ENCODE results near the gene SLC22A1. TPM values are rescaled to one million over a fixed set of nuclear protein-coding genes. Genes with fewer than 3 reads are reported as not detected.

SLC22A1 gene
- total RNA-seq, 1 experiment from 2014 or later, result 1.5 TPM

DNA sequence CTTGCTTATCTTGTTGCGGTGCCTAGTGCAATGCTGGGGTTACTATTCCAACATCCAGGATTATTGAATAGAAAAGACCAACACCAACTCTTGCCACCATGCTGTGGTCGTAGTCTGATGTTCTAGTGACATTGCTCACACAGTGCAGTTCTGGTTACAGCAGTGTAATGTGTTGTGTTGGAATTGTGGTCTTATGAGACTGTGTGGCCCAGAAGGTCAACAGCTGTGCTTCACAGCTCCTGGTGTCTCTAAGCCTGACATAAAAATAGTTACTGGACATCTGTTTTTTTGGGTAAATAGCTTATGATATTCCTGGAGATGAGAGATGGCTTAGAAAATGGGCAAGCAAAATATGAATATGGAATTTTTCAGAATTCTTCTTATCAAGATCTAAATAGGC, 79.4 kb downstream of the SLC22A1 start:
- ChIA-PET POLR2A (no interaction called here), CTCF (no interaction called here)
- TF ChIP-seq, protein P1, sequence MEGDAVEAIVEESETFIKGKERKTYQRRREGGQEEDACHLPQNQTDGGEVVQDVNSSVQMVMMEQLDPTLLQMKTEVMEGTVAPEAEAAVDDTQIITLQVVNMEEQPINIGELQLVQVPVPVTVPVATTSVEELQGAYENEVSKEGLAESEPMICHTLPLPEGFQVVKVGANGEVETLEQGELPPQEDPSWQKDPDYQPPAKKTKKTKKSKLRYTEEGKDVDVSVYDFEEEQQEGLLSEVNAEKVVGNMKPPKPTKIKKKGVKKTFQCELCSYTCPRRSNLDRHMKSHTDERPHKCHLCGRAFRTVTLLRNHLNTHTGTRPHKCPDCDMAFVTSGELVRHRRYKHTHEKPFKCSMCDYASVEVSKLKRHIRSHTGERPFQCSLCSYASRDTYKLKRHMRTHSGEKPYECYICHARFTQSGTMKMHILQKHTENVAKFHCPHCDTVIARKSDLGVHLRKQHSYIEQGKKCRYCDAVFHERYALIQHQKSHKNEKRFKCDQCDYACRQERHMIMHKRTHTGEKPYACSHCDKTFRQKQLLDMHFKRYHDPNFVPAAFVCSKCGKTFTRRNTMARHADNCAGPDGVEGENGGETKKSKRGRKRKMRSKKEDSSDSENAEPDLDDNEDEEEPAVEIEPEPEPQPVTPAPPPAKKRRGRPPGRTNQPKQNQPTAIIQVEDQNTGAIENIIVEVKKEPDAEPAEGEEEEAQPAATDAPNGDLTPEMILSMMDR (IDR thresholded peaks at IDR 0.05; ENCODE audit: insufficient read depth in 1 of 2, low read depth in 1 of 2, low read length in 1 of 2, severe bottlenecking in 1 of 2, unreplicated experiment in 1 of 2), result no peak
- Histone ChIP-seq H3K36me3 (ENCODE audit: control insufficient read depth, insufficient read depth, low read length) (no peaks in the 10 kb centered on the region), H3K27me3 (replicated peaks; ENCODE audit: control insufficient read depth, insufficient read depth, low read length) (no peaks in the 10 kb centered on the region), H3K9me3 (0 out of 2 replicates have a peak, but pooled peaks cover 3% of the 10 kb centered on the region), H3K4me1 (peaks cover 8% of the 10 kb centered on the region), H3K4me3 (ENCODE audit: low read depth, low read length) (no peak overlapping the region)
- H3K4me1 Mint-ChIP-seq (ENCODE audit: low read depth, unreplicated experiment), result peaks cover 26% of the 10 kb centered on the region
- H3K27ac Mint-ChIP-seq (ENCODE audit: unreplicated experiment), result no peak overlapping the region
- intact Hi-C loops (cut with micrococcal nuclease; ENCODE audit: unreplicated experiment), result no loop called here
- H3K27me3 Mint-ChIP-seq (ENCODE audit: insufficient read depth, unreplicated experiment), result no peaks in the 10 kb centered on the region
- peaks cover 16% of the 10 kb centered on the region for H3K9me3 Mint-ChIP-seq (ENCODE audit: unreplicated experiment)
- no peak overlapping the region for H3K4me3 Mint-ChIP-seq (ENCODE audit: unreplicated experiment)
- no peak for DNase-seq
- H3K36me3 Mint-ChIP-seq (ENCODE audit: insufficient read depth, unreplicated experiment), result no peaks in the 10 kb centered on the region
- BruUV-seq (replicated peaks), result no TSS peak

DNA sequence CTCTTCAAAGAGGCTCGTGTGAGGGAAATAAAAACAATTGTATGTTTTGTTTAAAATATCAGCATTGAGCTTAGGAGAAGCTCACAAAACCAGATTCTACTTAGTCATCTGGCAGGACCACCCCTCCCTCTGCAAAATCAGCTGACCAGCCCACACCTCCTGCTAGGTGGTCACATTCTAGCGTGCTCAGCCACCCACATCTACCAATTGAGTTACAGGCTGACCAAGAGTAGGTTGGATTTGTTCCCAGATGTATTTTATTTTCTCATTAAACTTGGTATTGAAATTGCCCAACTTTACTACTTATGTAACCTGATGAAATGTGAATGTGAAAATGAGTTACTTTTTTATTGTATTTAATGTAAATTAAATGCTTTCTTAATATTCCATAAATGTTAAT, 80.8 kb downstream of the SLC22A1 start:
- ChIA-PET CTCF (no interaction called here), POLR2A (no interaction called here)
- no peak overlapping the region for H3K4me3 ChIP-seq (ENCODE audit: low read depth, low read length)
- no TSS peak for BruUV-seq (replicated peaks)
- no peaks in the 10 kb centered on the region for H3K36me3 ChIP-seq (ENCODE audit: control insufficient read depth, insufficient read depth, low read length)
- intact Hi-C loops (cut with micrococcal nuclease; ENCODE audit: unreplicated experiment), result no loop called here
- H3K27me3 ChIP-seq (replicated peaks; ENCODE audit: control insufficient read depth, insufficient read depth, low read length), result no peaks in the 10 kb centered on the region
- H3K9me3 Mint-ChIP-seq (ENCODE audit: unreplicated experiment), result peaks cover 3% of the 10 kb centered on the region
- TF ChIP-seq, protein P1 (IDR thresholded peaks at IDR 0.05; ENCODE audit: insufficient read depth in 1 of 2, low read depth in 1 of 2, low read length in 1 of 2, severe bottlenecking in 1 of 2, unreplicated experiment in 1 of 2), result no peak
- no peaks in the 10 kb centered on the region for H3K36me3 Mint-ChIP-seq (ENCODE audit: insufficient read depth, unreplicated experiment)
- H3K9me3 ChIP-seq, result peaks cover 8% of the 10 kb centered on the region; the same call in 1 of the 2 replicates
- H3K4me1 ChIP-seq, result peaks cover 8% of the 10 kb centered on the region
- no peak overlapping the region for H3K4me3 Mint-ChIP-seq (ENCODE audit: unreplicated experiment)
- no peaks in the 10 kb centered on the region for H3K27me3 Mint-ChIP-seq (ENCODE audit: insufficient read depth, unreplicated experiment)
- no peak overlapping the region for H3K27ac Mint-ChIP-seq (ENCODE audit: unreplicated experiment)
- DNase-seq, result no peak
- peaks cover 26% of the 10 kb centered on the region for H3K4me1 Mint-ChIP-seq (ENCODE audit: low read depth, unreplicated experiment)

DNA sequence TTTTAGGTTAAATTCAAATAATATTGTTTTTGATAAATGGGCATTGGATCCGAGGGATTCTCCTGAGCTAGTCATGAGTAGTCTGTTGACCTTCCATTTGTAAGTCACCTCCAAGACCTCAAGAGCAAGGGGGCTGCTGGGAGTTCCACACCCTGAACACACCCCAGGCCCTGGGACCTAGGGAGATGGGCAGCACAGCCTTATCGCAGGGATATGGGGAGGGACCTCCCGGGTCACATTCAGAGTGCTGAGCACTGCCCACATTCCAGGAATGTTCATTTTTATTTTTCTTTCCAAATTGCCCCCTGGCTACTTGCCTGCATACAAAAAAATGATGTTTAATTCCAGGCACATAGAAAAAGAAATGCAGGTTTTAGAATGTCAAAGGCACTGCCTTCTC, 81.5 kb downstream of the SLC22A1 start:
- H3K27ac Mint-ChIP-seq (ENCODE audit: unreplicated experiment), result no peak overlapping the region
- intact Hi-C loops (cut with micrococcal nuclease; ENCODE audit: unreplicated experiment), result no loop called here
- POLR2A ChIA-PET, result no interaction called here

More for the DNA sequence above, 81.5 kb downstream of the SLC22A1 start:
- Mint-ChIP-seq H3K9me3 (ENCODE audit: unreplicated experiment) (peaks cover 7% of the 10 kb centered on the region), H3K36me3 (ENCODE audit: insufficient read depth, unreplicated experiment) (no peaks in the 10 kb centered on the region), H3K27me3 (ENCODE audit: insufficient read depth, unreplicated experiment) (no peaks in the 10 kb centered on the region), H3K4me1 (ENCODE audit: low read depth, unreplicated experiment) (peaks cover 26% of the 10 kb centered on the region), H3K4me3 (ENCODE audit: unreplicated experiment) (no peak overlapping the region)
- H3K9me3 ChIP-seq, result peaks cover 8% of the 10 kb centered on the region; the same call in 1 of the 2 replicates
- BruUV-seq (replicated peaks), result no TSS peak
- H3K27me3 ChIP-seq (replicated peaks; ENCODE audit: control insufficient read depth, insufficient read depth, low read length), result no peaks in the 10 kb centered on the region
- TF ChIP-seq, protein P1 (IDR thresholded peaks at IDR 0.05; ENCODE audit: insufficient read depth in 1 of 2, low read depth in 1 of 2, low read length in 1 of 2, severe bottlenecking in 1 of 2, unreplicated experiment in 1 of 2), result no peak
- no peaks in the 10 kb centered on the region for H3K36me3 ChIP-seq (ENCODE audit: control insufficient read depth, insufficient read depth, low read length)
- H3K4me3 ChIP-seq (ENCODE audit: low read depth, low read length), result no peak overlapping the region
- H3K4me1 ChIP-seq, result peaks cover 7% of the 10 kb centered on the region
- no peak for DNase-seq
- CTCF ChIA-PET, result no interaction called here
